ENCODE measurements around the gene JMJD7.

GRCh38 chr15:41849204-41849603 is 21.3 kb downstream of the JMJD7 start:
- no peak for TF ChIP-seq CTCF (IDR thresholded peaks at IDR 0.05)
- no peak for TF ChIP-seq POLR2A (IDR thresholded peaks at IDR 0.05)
